Subcutaneous adipose tissue (tissue), 4 donors: ENCODE measurements around the gene ZNHIT6. TPM values are rescaled to one million over a fixed set of nuclear protein-coding genes. Genes with fewer than 3 reads are reported as not detected.

ENCODE experiments used
- CTCF ChIP-seq: fragments of 450-650 bp; IDR thresholded peaks from one replicate; pipeline ENCODE4 v1.5.1; 2016; ENCODE audit warnings: low read depth, mild to moderate bottlenecking, control low read depth, antibody characterized with exemption, moderate library complexity
- total RNA-seq, 4 donors: library from RNA; depleted of rRNA; stranded (reverse); fragments of >200 nt; gene quantifications; one replicate each; pipeline ENCODE4 v1.1.0, GENCODE V29; 2016

Gene ZNHIT6
- total RNA-seq, 4 donors from 2014 or later = 10.4 to 20.4 (median 10.9) TPM

- TF ChIP-seq CTCF = no peak
These were observed 18.3 kb downstream of the ZNHIT6 start for GRCh38 chr1:85689775-85690404.

- TF ChIP-seq CTCF = no peak
These were observed 24.8 kb downstream of the ZNHIT6 start for GRCh38 chr1:85683292-85684025.

GRCh38 chr1:85681087-85681486, 27.1 kb downstream of the ZNHIT6 start:
- TF ChIP-seq CTCF = no peak

GRCh38 chr1:85678193-85678592, 30.0 kb downstream of the ZNHIT6 start:
- no peak for TF ChIP-seq CTCF

GRCh38 chr1:85677656-85678055, 30.6 kb downstream of the ZNHIT6 start:
- no peak for TF ChIP-seq CTCF

GRCh38 chr1:85672031-85672660, 36.1 kb downstream of the ZNHIT6 start:
- no peak for TF ChIP-seq CTCF

GRCh38 chr1:85665932-85666331, 42.3 kb downstream of the ZNHIT6 start:
- TF ChIP-seq CTCF = no peak
